Measurements from ENCODE around the gene PTPN7. TPM values are rescaled to one million over a fixed set of nuclear protein-coding genes. Genes with fewer than 3 reads are reported as not detected.

Gene PTPN7
- total and polyA plus RNA-seq, 10 of the 15 experiments (the other 5 are each of a cell fraction or from before 2014, with no cell fraction given): 7.9 to 117 (median 102) TPM

DNA sequence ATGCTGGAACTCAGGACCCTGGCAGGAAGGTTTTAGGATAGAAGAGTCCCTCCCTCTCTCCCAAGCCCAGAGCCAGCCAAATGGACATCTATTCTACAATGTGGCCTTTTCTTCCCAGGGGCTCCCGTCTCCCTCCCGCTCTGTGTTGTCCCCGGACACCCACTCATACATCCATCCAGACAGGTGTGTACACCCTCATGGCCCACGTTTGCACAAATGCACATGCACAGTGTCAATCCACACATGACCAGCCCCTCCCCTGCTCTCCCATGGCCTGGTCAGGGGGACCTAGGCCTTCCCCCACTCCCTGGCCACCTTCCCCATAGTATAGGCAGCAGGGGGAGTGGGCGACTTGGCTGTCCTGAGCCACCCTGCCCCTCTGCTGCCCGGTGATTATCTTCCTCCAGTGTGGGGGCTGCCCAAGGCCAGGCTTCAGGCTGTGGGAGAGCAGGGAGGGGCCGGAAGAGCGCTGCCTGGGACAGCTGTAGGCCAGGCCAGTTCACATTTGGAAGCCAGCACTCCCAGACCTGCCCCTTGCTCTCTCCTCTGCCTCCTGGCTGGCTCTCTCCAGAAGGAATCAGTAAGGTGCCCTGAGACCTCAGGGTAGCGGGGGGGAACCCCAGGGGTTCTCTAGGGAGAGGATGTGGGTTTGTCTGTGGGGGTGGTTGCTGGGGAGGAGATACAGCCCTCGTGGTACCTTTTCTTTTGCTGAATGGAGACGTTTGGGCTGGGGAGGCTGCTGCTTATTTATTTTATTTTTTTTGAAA is 4.1 kb upstream of the PTPN7 start (continued):
- TF ChIP-seq CBX5 (IDR thresholded peaks at IDR 0.05; ENCODE audit: low read depth) (no peak), MTA2 (IDR thresholded peaks at IDR 0.05; ENCODE audit: low read depth) (peak; percentile 58), TBL1XR1 (IDR thresholded peaks at IDR 0.05; ENCODE audit: low read depth, low read length) (peak; percentile 81), CHD2 (IDR thresholded peaks at IDR 0.05; ENCODE audit: borderline replicate concordance, low read depth, low read length) (peak; percentile 41; the same call in 1 of the 2 replicates), TCF7 (IDR thresholded peaks at IDR 0.05; ENCODE audit: borderline replicate concordance) (no peak), SIN3A (IDR thresholded peaks at IDR 0.05; ENCODE audit: low read depth, low read length) (no peak), MXI1 (IDR thresholded peaks at IDR 0.05; ENCODE audit: low read depth, low read length) (peak; percentile 51), EED (IDR thresholded peaks at IDR 0.05; ENCODE audit: low read depth) (peak; percentile 86), BRCA1 (IDR thresholded peaks at IDR 0.05; ENCODE audit: low read depth, low read length) (no peak), ZZZ3 (IDR thresholded peaks at IDR 0.05; ENCODE audit: control insufficient read depth, insufficient read length, low read depth) (no peak), SIX5 (IDR thresholded peaks at IDR 0.05; ENCODE audit: low read depth, low read length, severe bottlenecking) (no peak), LARP7 (IDR thresholded peaks at IDR 0.05) (peak; percentile 65), CREM (IDR thresholded peaks at IDR 0.05; ENCODE audit: low read depth) (0 out of 2 replicates have a peak, but pooled peaks have one; percentile 12), MTA3 (IDR thresholded peaks at IDR 0.05; ENCODE audit: borderline replicate concordance, low read length) (no peak), NRF1 (conservative IDR thresholded peaks at IDR 0.05; ENCODE audit: low read depth, low read length) (no peak), PAX8 (IDR thresholded peaks at IDR 0.05) (no peak), MYB (IDR thresholded peaks at IDR 0.05; ENCODE audit: borderline replicate concordance, low read depth, low read length) (no peak), SMARCA5 (IDR thresholded peaks at IDR 0.05) (no peak), SREBF2 (IDR thresholded peaks at IDR 0.05; ENCODE audit: low read length) (no peak), SREBF1 (IDR thresholded peaks at IDR 0.05; ENCODE audit: low read length) (no peak), RB1 (IDR thresholded peaks at IDR 0.05; ENCODE audit: borderline replicate concordance) (no peak)
- TF ChIP-seq, protein P1, sequence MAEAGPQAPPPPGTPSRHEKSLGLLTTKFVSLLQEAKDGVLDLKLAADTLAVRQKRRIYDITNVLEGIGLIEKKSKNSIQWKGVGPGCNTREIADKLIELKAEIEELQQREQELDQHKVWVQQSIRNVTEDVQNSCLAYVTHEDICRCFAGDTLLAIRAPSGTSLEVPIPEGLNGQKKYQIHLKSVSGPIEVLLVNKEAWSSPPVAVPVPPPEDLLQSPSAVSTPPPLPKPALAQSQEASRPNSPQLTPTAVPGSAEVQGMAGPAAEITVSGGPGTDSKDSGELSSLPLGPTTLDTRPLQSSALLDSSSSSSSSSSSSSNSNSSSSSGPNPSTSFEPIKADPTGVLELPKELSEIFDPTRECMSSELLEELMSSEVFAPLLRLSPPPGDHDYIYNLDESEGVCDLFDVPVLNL (IDR thresholded peaks at IDR 0.05; ENCODE audit: low read depth, low read length): no peak
- TF ChIP-seq, protein P2, sequence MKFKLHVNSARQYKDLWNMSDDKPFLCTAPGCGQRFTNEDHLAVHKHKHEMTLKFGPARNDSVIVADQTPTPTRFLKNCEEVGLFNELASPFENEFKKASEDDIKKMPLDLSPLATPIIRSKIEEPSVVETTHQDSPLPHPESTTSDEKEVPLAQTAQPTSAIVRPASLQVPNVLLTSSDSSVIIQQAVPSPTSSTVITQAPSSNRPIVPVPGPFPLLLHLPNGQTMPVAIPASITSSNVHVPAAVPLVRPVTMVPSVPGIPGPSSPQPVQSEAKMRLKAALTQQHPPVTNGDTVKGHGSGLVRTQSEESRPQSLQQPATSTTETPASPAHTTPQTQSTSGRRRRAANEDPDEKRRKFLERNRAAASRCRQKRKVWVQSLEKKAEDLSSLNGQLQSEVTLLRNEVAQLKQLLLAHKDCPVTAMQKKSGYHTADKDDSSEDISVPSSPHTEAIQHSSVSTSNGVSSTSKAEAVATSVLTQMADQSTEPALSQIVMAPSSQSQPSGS (IDR thresholded peaks at IDR 0.05; ENCODE audit: low read length): no peak
- TF ChIP-seq, protein P3, sequence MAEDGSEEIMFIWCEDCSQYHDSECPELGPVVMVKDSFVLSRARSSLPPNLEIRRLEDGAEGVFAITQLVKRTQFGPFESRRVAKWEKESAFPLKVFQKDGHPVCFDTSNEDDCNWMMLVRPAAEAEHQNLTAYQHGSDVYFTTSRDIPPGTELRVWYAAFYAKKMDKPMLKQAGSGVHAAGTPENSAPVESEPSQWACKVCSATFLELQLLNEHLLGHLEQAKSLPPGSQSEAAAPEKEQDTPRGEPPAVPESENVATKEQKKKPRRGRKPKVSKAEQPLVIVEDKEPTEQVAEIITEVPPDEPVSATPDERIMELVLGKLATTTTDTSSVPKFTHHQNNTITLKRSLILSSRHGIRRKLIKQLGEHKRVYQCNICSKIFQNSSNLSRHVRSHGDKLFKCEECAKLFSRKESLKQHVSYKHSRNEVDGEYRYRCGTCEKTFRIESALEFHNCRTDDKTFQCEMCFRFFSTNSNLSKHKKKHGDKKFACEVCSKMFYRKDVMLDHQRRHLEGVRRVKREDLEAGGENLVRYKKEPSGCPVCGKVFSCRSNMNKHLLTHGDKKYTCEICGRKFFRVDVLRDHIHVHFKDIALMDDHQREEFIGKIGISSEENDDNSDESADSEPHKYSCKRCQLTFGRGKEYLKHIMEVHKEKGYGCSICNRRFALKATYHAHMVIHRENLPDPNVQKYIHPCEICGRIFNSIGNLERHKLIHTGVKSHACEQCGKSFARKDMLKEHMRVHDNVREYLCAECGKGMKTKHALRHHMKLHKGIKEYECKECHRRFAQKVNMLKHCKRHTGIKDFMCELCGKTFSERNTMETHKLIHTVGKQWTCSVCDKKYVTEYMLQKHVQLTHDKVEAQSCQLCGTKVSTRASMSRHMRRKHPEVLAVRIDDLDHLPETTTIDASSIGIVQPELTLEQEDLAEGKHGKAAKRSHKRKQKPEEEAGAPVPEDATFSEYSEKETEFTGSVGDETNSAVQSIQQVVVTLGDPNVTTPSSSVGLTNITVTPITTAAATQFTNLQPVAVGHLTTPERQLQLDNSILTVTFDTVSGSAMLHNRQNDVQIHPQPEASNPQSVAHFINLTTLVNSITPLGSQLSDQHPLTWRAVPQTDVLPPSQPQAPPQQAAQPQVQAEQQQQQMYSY (CRISPR knock-in tag; IDR thresholded peaks at IDR 0.05): no peak
